HepG2 (cell line): ENCODE measurements around the gene TMPO. TPM values are rescaled to one million over a fixed set of nuclear protein-coding genes. Genes with fewer than 3 reads are reported as not detected.
A peak's percentile ranks its signal among the peaks of the same experiment; 100 is the strongest.

ENCODE experiments used
- FOXP4 ChIP-seq: sonication (generic); formaldehyde crosslinking; IDR thresholded peaks from 2 replicates; pipeline ENCODE4 v1.4.0; 2020; ENCODE audit warnings: missing genetic modification reagents
- HDAC2 ChIP-seq: sonication (generic); formaldehyde crosslinking; IDR thresholded peaks from 2 replicates; pipeline ENCODE4 v1.4.0; 2020; ENCODE audit warnings: missing genetic modification reagents
- KIAA2018 ChIP-seq: sonication (generic); formaldehyde crosslinking; IDR thresholded peaks from 2 replicates; pipeline ENCODE4 v1.5.0; 2020; ENCODE audit warnings: mild to moderate bottlenecking, missing genetic modification reagents, borderline replicate concordance
- MAF1 ChIP-seq: sonication (generic); formaldehyde crosslinking; IDR thresholded peaks from 2 replicates; pipeline ENCODE4 v1.5.0; 2020; ENCODE audit warnings: missing genetic modification reagents, borderline replicate concordance
- ZFP37 ChIP-seq: sonication (generic); formaldehyde crosslinking; IDR thresholded peaks from 2 replicates; pipeline ENCODE4 v1.4.0; 2020; ENCODE audit warnings: missing genetic modification reagents, borderline replicate concordance
- ZNF234 ChIP-seq: sonication (generic); formaldehyde crosslinking; conservative IDR thresholded peaks from 2 replicates; pipeline ENCODE4 v1.5.1; 2020; ENCODE audit warnings: mild to moderate bottlenecking, missing genetic modification reagents
- ZNF446 ChIP-seq: sonication (generic); formaldehyde crosslinking; IDR thresholded peaks from 2 replicates; pipeline ENCODE4 v1.5.0; 2020; ENCODE audit warnings: mild to moderate bottlenecking, missing genetic modification reagents
- polyA plus RNA-seq, 8 experiments: library from polyadenylated mRNA; depleted of rRNA in 3 of 8; stranded (reverse) in 7 of 8; unstranded in 1 of 8; fragments of >200 nt; fragmentation: Illumina TruSeq in 4 of 8; extraction: Trizol in 4 of 8; gene quantifications; 2 replicates each; pipeline versions ENCODE4 v1.2.1 to v1.2.3, GENCODE V29; 2011 to 2016; ENCODE audit warnings: low read depth in 4 of 8, missing spikeins in 1 of 8, mixed read lengths in 1 of 8; ENCODE audit not compliant: insufficient read depth in 1 of 8
- total RNA-seq, 5 experiments: library from RNA; depleted of rRNA; stranded (reverse); fragments of >200 nt; fragmentation: Illumina TruSeq; extraction: Trizol; gene quantifications; 2 replicates each; pipeline ENCODE4 v1.2.3, GENCODE V29; 2016; ENCODE audit warnings: low read depth in 1 of 5
- TF ChIP-seq, protein P1 (sequence below): sonication (generic); formaldehyde crosslinking; IDR thresholded peaks from 2 replicates; pipeline ENCODE4 v1.4.0; 2020; ENCODE audit warnings: missing genetic modification reagents
- TF ChIP-seq, protein P2 (sequence below): sonication (generic); formaldehyde crosslinking; IDR thresholded peaks from 2 replicates; pipeline ENCODE4 v1.4.0; 2020; ENCODE audit warnings: low read depth, mild to moderate bottlenecking, missing genetic modification reagents

Gene TMPO
- total and polyA plus RNA-seq, 2 of the 13 experiments (the other 11 are each of a cell fraction or from before 2014, with no cell fraction given) = 24.2 to 167 TPM

DNA sequence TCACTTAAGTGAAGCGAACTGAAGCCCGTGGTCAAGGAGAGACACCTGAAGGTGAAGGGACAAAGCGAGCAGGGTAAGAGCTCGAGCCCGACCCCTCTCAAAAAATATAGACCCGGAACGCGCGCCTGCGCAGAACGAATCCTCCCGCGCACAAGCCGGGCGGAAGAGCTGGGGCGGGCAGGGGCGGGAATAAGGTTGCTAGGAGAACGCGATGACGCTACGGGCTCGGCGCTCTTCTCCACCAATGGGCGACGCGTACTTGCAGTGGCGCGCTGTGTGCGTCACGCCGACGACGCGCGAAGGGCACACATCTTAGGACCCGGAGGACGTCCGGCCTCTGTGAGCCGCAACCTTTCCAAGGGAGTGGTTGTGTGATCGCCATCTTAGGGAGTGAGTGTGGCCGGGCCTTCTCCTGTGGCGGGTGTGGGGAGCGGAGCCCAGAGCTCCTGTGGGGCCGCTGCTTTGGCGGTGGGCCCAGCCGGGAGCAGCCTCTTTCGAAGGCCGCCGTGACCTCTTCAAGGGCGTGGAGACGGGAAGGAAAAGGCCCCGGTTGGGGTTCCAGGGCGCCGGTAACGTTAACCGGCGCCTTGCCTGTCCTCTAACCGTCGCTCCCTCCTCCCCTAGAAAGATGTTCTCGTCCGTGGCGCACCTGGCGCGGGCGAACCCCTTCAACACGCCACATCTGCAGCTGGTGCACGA lies 78.1 kb downstream of the TMPO start, which contains the start of gene SLC25A3 (continued):
- TF ChIP-seq KIAA2018 (CRISPR knock-in tag) (no peak), ZNF446 (CRISPR knock-in tag) (peak; percentile 78; the same call in 1 of the 2 replicates), HDAC2 (CRISPR knock-in tag) (0 out of 2 replicates have a peak, but pooled peaks have one; percentile 31), ZNF234 (CRISPR knock-in tag) (no peak), ZFP37 (CRISPR knock-in tag) (no peak; the same call in 1 of the 2 replicates), MAF1 (peak; percentile 45; the same call in 1 of the 2 replicates), FOXP4 (CRISPR knock-in tag) (peak; percentile 48; the same call in 1 of the 2 replicates)
- TF ChIP-seq, protein P1, sequence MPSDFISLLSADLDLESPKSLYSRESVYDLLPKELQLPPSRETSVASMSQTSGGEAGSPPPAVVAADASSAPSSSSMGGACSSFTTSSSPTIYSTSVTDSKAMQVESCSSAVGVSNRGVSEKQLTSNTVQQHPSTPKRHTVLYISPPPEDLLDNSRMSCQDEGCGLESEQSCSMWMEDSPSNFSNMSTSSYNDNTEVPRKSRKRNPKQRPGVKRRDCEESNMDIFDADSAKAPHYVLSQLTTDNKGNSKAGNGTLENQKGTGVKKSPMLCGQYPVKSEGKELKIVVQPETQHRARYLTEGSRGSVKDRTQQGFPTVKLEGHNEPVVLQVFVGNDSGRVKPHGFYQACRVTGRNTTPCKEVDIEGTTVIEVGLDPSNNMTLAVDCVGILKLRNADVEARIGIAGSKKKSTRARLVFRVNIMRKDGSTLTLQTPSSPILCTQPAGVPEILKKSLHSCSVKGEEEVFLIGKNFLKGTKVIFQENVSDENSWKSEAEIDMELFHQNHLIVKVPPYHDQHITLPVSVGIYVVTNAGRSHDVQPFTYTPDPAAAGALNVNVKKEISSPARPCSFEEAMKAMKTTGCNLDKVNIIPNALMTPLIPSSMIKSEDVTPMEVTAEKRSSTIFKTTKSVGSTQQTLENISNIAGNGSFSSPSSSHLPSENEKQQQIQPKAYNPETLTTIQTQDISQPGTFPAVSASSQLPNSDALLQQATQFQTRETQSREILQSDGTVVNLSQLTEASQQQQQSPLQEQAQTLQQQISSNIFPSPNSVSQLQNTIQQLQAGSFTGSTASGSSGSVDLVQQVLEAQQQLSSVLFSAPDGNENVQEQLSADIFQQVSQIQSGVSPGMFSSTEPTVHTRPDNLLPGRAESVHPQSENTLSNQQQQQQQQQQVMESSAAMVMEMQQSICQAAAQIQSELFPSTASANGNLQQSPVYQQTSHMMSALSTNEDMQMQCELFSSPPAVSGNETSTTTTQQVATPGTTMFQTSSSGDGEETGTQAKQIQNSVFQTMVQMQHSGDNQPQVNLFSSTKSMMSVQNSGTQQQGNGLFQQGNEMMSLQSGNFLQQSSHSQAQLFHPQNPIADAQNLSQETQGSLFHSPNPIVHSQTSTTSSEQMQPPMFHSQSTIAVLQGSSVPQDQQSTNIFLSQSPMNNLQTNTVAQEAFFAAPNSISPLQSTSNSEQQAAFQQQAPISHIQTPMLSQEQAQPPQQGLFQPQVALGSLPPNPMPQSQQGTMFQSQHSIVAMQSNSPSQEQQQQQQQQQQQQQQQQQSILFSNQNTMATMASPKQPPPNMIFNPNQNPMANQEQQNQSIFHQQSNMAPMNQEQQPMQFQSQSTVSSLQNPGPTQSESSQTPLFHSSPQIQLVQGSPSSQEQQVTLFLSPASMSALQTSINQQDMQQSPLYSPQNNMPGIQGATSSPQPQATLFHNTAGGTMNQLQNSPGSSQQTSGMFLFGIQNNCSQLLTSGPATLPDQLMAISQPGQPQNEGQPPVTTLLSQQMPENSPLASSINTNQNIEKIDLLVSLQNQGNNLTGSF (CRISPR knock-in tag) = no peak
- TF ChIP-seq, protein P2, sequence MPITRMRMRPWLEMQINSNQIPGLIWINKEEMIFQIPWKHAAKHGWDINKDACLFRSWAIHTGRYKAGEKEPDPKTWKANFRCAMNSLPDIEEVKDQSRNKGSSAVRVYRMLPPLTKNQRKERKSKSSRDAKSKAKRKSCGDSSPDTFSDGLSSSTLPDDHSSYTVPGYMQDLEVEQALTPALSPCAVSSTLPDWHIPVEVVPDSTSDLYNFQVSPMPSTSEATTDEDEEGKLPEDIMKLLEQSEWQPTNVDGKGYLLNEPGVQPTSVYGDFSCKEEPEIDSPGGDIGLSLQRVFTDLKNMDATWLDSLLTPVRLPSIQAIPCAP (CRISPR knock-in tag) = no peak; the same call in 1 of the 2 replicates
